Activated T-cell treated with anti-CD3 and anti-CD28 coated beads for 1 hour (primary cell): ENCODE data around the gene ICAM2.
"Not testable (repeated sequence)": the region's sequence is repeated elsewhere in the genome, so short reads cannot be mapped to it uniquely, and the experiment has no call there.

Experiments
- DNase-seq: peaks from one replicate; pipeline ENCODE4 v3.0.0-alpha.2; 2020; ENCODE audit warnings: low read depth

Gene ICAM2

DNA sequence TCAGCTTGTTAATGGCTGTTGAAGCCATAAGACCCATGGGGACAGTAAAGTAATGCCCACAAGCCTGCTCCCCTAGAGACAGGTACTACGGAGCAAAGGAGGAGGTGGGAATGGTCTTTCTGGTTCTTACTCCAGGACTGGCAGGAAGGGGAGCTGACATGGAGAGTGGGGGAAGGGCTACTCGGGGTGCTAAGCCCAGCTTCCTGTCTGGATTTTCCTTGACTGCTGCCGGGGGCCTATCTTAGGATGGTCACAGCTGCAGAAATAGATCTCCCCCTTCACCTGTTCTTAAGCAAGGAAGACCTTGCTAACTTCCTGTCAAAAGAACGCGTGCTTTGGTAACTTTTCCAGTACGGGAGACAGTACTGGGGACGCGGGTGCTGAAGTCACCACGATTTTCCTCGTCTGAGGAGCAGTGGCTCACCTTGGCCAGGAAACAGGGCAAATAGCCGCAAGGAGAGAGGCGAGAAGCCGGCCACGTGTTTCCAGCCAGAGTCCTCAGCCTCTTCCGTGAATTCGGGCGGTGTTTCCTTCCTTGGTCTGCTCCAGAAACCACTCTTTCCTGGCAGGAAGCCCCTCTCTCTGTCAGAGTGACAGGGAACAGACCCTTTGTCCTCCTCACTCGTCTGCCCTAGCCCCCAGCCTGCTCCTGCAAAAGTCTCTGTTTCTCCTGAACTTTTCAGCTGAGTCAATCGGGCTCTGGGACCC, 22.9 kb downstream of the ICAM2 start:
- no peak for DNase-seq

DNA sequence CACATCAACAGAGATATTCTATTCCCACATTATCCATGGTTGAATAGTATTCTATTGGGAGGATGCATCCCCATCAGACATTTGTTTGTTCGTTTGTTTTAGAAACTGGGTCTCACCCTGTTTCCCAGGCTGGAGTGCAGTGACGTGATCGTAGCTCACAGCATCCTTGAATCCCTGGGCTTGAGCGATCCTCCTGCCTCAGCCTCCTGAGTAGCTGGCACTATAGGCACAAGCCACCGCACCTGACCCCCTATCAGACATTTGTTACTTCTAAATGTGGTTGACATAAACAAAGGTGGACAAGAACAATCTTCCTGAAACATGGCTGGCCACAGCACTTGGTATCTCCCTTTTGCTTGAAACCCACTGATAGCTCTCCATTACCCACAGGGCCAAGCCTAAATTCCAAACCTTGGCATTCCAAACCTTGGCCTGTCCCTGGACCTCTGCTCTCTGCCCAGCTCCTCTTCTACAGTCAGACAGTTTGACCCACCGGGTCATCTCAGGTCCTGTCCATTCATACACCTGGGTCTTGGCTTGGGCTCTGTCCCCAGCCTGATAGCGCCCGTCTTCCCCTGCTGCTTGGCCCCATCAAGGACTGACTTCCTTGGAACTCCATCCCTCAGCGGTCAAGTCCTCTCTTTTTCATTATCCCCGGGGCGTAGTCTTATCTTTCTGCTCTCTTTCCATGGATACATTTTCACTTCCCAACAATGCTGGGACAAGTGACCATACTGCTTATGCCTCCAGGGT, 23.8 kb downstream of the ICAM2 start:
- no peak for DNase-seq

DNA sequence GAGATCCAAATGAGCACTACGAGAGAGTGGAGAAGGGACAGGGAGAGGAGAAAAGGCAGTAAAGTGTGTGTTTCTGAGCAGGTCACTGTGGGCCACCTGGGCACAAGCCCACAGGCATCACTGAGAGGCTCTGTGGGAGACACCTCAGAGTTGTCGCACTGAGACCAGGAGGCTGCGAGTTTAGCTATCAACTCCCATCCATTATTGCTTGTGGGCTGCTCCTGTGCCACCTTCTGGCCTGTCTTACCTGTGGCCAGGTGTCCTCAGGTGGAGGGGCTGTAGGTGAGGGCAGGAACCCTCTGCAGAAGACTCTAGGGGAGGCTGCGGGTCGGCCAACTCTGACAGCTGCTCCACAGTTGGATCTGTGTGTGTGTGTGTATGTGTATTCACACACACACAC, 24.8 kb downstream of the ICAM2 start:
- DNase-seq = no peak

DNA sequence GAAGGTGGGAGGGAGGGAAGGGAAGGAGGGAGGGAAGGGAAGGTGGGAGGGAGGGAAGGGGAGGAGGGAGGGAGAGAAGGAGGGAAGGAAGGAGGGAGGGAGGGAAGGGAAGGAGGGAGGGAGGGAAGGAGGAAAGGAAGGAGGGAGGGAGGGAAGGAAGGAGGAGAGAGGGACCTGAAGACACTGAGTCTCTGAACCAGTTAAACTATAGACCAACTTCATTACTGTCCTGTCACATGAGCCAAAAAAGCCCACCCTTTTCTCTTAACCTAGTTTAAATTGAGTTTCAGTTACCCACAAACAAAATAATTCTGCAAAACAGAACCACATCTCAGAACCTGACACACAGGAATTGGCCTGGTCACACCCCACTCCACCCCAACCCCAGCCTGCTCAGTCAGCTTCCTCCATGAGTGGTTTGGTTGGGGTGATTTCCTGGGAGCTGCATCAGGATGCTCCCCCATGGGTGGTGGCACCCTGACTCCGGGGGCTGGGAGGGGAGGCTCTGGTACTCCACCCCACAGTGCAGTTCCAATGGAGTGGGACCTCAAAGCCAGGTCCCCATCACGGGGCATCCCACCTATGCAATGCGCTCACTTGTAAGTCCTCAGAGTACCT, 27.0 kb downstream of the ICAM2 start:
- DNase-seq = no peak

DNA sequence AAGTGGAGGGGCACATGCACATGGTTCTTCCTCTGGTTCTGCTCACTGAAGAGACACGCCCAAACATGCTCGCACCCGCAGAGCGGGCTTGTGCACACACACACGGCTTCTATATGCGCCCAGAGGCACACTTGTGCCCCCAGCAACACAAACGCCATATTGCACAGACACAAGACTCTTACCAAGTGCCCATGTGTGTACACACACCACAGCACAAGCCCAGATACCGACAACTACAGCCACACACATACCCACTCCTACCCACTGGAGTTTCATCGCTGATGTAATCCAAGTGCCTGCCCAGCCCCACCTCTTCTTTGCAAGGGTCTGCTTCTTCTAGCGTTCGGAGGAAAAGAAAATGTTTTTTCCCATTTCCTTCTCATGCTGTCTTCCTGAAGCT, 28.8 kb downstream of the ICAM2 start:
- no peak for DNase-seq

DNA sequence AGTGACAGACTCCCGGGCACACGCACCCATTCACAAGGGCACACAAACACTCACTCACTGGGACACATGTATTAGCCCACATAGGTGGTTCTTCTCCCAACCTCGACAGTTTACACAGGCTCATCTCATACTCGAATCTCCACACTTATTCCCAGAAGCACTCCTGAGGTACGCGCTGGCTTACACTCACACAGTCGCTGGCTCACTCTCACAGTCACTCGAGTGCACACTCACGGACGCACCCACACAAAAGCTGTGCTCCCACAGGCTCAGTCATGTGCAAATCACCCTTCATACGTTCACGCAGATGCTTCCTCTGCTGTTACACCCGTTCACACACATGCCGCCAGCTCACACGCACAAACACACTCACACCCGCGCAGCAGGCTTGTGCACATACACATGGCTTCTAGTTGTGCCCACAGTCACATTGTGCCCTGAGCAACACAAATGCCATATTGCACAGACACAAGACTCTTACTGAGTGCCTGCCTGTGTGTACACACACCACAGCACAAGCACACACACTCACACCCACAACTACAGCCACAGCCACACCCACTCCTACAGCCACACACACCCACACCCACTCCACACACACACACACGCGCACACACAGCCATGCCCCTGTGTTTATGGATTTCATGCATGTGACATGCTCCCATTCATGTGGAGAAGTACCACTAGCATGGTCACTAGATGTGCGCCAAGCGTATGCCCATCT, 30.6 kb downstream of the ICAM2 start:
- DNase-seq = no peak

DNA sequence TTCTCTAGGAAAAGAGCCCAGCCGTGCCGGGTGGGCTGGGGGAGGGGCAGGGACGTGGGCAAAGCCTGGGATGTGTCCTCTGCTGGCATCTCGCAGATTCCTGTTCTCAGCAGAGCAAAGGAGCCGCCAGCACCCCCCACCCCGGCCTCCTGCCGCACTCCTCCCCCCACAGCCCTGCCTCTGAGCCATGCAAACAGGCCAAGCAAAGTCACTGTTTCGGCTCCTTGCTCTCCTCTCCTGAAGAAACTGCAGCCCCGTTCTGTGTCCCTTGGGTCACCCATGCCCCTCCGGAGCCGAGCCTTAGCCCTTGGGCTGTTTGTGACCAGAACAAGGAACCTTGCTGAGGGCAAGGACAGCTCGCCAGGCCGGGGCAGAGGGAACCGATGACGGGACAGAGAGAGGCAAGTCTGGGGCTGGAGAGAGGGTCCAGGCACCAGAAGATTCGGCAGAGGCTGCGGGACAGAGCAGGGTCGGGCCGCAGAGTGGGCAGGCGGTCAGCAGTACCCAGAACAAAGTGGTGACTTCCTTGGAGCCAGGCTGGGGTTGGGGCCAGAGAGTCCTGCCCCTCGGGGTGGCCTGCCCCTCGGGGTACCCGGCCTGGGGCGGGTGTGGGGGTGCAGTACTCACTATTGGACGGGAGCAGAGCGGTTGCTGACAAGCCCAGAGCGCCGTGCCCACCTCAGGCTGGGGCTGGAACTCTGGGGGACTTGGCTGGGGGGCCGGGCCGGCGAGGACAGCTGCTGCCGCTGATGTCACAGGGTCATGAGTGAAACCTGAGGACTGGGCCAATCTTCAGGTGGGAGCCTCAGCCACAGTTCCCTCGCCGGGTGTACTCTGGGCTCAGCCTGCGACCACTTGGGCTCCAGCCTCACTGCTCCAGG, 31.5 kb downstream of the ICAM2 start:
- no peak for DNase-seq

DNA sequence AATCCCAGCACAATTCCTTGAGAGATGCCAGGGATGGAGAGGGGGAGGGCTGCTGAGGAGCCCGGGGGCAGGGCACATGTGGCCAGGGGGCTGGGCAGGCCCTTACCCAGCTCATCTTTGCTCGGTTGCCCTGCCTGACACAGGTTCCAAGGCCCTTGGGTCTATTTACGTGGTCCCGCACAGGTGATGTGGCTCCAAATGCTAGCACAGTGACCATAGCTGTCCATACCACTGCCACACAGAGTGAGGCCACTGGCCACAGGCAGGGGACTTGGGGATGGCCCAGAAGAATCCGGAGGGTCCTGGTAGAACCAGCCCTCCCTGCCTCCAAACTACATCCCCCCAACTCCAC, 32.3 kb downstream of the ICAM2 start:
- DNase-seq = no peak

DNA sequence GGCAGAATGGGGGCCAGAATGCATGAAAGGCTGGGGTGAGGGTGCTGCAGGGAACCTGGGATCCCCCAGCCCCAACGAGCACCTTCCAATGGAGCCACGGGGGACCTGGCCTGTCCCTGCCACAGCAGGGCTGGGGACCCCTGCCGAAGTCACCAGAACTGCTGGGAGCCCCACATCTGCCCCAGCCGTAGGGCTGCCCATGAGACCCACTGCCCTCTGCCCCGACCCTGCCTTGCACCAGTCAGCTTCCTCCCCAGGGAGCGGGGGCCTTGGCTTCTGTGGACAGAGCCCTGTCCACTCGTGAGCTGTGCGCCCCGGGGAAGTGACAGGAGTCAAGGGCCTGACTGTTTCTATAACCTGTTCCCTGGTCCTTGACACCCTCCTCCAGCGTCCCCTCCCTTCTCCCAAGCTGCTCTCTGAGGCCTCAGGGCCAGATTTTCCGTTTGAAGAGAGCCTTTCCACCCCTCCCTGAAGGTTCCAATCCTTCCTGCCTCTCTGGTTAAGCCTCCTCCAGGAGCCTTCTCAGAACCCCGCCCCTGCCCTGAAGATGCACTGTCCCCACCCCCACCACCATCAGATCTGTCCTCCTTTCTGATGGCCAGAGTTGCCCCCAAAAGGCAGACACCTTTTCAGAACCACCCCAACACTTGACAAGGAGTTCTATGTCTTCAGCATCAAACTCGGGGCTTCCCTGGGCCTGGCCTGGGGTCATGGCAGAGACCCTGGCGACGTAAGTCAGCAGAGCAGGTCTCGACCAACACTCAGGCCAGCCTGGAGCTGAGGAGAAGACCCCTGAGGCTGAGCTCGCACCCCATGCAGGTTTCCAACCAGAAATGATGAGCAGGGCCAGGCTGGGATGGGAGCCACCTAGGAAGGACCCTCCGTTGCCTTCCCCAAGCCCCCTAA, 33.0 kb downstream of the ICAM2 start:
- DNase-seq = no peak

DNA sequence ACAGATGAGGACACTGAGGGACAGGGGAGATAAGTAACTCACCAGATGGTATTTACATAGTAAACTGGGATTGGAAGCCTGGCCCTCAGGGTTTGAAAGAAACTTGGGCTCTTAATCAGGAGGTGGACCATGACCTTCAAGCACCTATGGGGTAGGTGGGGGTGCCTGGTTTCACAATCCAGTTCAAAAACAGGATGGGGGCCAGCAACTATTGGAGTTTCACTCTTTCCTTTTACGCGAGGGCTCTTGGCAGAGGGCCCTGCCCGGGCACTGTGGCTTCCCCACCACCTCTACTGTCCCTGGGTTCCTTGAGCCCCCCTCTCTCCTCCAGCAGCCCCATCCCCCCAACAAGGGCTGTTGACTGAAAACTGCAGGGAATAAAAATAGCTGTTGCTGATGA, 33.6 kb downstream of the ICAM2 start:
- DNase-seq = no peak

DNA sequence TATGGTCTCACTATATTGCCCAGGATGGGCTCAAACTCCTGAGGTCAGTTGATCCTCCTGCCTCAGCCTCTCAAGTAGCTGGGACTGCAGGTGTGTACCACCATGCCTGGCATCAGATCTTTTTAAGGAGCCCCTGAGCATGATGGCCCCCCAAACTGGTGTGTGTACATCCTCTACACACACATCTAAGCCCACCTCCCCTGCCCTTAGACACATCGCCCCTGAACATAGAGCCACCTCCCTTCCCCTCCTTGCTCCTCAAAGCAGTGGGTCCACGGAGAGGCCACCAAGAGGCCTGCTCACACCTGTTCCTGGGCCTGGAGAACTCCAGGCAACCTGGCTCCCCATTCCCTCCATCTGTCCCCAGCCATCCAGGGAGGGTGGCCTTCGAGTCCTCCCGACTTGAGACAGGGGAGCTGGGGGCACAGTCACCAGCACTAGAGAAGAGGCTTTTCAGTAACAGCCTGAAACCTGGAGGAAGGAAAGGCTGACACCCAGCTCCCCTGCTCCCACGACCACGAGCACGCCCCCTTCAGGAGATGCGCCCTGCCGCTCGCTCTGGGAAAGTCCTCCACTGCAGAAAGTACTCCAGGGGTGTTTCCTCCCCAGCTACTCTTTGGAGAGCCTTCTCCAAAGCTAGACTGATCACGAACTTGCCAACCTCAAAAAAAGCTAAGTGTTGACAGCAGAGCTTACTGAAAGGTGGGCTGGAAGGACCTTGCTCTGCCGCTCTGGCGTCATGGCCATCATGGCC, 34.9 kb downstream of the ICAM2 start:
- no peak for DNase-seq

DNA sequence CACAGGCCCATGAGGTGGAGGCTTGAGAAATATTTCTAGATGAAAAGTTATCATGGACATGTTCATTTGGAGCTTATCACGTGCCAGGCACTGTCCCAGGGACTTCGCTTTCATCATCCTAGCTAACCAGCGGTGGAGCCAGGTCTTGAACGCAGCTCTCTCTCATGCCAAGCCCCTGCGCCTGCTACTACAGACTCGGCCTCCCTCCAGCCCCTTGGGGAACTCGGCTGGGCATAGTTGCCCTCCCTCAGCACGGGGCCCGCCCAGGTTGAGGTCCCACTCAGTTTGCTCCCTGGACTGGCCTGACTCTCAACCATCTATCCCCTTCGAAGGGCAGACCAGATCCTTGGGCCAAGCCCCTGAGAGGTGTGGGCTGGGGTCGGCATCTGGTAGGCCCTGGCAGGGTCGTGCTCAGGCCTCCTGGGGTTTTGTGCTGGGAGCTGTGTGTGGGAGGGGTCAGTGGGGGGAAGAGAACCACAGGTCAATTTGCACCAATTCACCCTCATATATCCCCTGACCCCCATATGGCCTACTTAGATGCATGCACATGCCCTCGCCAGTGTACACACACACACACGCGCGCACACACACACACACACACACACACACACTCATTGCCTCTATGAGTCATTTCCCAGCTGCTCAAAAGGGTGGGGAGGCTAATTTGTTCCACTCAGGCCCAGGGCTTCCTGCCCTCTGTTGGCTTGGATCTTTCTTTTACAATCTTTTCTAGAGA, 35.6 kb downstream of the ICAM2 start:
- DNase-seq = no peak

DNA sequence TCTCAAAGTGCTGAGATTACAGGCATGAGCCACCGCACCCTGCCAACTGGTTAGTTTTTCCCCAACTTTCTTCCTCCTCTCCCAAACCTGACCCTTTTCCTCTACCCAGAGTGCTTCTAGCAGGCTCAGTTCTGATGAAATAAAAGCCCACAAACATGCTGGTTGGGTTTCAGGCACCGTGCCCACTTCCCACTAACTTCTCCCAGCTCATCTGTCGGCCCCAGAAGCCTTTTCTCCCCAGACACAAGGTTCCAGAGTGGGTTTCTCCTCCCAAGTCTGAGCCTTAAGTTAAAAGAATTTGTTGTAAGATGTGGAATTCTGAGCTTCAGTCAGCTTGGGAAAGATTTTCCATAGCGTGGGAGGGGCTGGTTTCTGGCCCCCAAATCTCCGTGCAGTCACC, 36.2 kb downstream of the ICAM2 start:
- DNase-seq = no peak

DNA sequence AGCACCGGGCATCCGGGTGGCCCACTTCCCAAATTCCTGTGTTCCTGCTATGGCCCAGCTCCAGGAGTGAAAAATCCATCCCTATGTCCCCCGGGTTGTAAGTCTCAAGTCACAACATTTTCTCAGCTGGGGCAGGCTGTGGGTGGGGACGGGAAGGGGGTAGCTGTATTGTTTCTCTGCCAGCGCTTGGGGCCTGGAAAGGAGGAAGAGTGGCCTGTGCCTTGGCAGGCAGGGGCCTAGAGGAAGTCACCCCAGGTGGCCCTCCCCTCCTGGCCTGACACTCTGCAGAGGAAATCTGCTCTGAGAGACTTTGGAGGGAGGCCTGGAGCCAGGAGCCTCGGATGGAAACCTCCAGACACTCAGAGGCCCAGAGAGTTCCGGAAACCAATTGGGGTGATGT, 37.1 kb downstream of the ICAM2 start:
- DNase-seq = no peak

DNA sequence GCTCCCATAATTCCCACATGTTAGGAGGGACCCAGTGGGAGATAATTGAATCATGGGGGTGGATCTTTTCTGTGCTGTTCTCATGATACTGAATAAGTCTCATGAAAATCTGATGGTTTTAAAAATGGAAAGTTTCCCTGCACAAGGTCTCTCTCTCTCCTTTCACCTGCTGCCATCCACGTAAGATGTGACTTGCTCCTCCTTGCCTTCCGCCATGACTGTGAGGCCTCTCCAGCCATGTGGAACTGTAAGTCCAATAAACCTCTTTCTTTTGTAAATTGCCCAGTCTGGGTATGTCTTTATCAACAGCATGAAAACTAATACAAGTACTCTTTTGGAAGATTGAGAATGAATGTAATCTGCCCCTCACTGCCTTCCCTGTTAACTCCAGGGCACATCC, 37.8 kb downstream of the ICAM2 start:
- not testable (repeated sequence) for DNase-seq

DNA sequence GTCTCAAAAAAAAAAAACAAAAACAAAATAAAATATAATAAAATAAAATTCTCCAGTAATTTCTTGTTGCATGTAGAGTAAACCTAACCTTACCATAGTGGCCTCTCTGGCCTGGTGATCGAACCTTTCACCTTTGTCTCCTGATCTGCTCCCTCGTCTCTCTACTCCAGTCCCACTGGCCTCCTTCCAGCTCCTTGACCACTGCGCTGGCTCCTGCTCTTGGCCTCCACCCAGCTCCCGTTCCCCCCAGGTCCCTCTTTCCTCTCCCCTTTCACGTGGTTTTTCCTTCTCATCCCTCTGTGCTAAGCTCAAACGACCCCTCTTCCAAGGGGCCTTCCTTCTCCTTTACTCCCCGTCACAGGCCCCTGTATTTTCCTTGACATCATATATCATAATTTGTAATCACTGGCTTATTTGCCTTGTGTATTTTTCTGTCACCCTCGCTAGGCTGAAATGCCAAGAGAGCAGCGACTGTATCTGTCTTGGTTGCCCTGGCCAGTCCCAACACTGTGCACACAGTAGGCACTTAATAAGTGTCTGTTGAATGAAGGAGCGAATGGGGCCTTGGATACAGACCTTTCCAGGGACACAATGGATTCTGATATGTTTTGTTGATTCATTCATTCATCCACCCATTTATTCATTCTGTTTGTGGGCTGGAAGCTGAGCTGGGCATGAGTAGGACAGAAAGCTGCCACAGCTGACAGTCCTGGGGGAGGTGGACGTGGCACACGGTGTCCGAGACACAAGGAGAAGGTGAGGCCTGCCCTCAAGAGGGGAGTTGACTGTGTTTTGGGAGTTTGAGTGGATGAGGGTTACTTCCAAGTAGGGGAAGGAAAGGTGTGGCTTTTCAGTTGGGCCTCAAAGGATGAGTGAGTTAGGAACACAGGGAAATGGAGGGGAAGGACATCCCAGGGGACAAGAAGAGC, 41.9 kb downstream of the ICAM2 start:
- DNase-seq = no peak

DNA sequence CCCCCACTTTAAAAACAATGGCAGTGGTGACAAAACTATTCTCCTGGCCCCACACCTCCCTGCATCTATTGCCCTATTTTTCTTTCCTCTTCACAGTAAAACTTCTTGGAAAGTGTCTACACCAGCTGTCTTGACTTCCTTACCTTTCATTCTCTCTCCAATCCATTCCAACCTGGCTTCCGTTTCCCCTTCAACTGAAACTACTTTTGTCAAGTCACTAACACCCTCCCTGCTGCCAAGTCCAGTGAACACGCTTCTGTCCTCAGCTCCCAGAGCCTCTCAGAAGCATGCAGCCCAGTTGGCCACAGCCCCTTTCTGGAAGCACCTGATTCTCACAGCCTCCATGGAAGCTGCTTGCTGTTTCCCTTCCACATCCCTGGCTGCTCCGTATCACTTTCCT, 43.7 kb downstream of the ICAM2 start:
- DNase-seq = no peak

DNA sequence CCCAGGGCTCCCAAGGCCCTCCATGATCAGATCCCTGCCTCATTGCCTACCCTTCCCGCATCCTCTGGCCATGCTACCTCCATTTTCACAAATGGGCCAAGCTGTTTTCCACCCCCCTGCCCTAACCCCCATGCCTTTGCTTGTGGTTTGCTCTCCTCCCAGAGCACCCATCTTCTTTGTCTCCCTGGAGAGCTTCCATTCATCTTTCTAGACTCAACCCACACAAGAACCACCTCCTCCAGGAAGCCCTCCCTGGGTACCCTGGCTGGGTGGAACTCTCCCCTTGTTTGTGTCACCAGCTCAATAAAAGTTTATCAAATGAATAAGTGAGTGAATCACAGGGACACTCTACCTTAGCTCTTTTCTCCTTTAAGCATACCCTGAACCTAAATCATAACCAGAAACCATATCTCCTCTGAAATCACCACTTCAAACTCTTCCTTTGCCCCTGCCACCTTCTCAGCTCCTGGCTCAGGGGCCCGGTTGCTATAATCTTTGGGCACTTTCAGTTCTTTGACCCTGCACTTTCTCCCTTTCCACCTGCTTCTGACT, 44.8 kb downstream of the ICAM2 start:
- no peak for DNase-seq
